VCaP (cell line): ENCODE measurements around the gene LHFPL6.

Source experiments
- H3K27ac ChIP-seq: fragments of 450-650 bp; 2 replicates; pipeline ENCODE4 v1.5.1; 2017
- TF ChIP-seq, protein P1 (sequence below): fragments of 450-650 bp; conservative IDR thresholded peaks from 2 replicates; pipeline ENCODE4 v1.5.1; 2017; ENCODE audit warnings: mild to moderate bottlenecking, moderate library complexity

LHFPL6 gene

DNA sequence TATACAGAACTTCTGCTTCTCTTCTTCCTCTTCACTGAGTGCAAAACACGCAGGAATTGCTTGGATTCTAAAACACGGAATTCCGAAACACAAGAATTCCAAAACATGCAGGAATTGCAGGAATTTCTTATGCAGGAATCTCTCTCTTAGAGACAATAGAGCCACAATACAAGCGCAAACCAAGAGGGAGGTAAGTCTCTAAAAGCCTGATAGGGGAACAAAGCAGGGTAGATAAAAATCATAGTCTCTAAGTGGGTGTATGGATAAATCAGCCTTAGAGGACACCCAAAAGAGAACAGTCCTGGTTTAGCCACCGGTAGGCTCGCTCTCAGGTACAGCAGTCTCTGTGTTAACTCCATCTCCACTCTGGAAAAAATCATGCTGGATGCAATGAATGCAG is 112.9 kb downstream of the LHFPL6 start:
- TF ChIP-seq, protein P1, sequence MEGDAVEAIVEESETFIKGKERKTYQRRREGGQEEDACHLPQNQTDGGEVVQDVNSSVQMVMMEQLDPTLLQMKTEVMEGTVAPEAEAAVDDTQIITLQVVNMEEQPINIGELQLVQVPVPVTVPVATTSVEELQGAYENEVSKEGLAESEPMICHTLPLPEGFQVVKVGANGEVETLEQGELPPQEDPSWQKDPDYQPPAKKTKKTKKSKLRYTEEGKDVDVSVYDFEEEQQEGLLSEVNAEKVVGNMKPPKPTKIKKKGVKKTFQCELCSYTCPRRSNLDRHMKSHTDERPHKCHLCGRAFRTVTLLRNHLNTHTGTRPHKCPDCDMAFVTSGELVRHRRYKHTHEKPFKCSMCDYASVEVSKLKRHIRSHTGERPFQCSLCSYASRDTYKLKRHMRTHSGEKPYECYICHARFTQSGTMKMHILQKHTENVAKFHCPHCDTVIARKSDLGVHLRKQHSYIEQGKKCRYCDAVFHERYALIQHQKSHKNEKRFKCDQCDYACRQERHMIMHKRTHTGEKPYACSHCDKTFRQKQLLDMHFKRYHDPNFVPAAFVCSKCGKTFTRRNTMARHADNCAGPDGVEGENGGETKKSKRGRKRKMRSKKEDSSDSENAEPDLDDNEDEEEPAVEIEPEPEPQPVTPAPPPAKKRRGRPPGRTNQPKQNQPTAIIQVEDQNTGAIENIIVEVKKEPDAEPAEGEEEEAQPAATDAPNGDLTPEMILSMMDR: no peak

DNA sequence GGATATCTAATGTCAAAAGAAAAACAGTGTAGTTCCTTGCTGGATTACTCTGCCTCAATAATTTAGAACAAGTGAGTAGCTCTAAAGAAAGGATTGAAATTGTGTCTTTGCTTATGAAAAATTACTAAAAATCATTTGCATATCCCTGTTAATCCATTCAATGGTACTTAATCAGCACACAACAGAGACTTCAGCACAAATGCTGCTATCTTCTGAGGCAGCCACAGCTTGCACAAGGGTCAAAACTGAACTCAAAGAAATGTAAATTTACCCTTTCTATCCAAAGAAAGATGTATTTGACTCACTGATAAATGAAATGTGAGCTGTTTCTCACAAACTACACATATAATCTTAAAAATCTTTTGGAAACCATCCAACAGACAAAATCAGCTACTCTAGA is 116.2 kb downstream of the LHFPL6 start:
- no peak overlapping the region for H3K27ac ChIP-seq
- TF ChIP-seq, protein P1: no peak

More for the DNA sequence above, 112.9 kb downstream of the LHFPL6 start:
- no peak overlapping the region for H3K27ac ChIP-seq

DNA sequence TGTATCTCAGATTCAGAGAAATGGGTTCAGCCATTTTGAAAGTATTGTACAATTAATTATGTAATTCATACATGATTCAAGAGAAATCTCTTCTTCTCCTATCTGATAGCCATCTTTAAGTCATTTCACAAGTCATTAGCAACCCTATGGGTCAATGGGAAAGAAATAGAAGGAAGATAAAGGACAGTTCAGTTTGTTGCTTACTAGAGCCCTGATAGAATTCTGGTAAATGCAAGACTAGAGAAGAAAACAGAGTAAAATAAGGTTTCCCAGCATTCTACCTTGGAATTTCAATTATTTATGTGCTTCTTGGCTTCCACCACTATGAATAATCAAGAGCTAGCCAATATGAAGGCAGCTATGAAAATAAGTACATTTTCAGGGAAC is 117.7 kb downstream of the LHFPL6 start:
- H3K27ac ChIP-seq: no peak overlapping the region
- TF ChIP-seq, protein P1: no peak

DNA sequence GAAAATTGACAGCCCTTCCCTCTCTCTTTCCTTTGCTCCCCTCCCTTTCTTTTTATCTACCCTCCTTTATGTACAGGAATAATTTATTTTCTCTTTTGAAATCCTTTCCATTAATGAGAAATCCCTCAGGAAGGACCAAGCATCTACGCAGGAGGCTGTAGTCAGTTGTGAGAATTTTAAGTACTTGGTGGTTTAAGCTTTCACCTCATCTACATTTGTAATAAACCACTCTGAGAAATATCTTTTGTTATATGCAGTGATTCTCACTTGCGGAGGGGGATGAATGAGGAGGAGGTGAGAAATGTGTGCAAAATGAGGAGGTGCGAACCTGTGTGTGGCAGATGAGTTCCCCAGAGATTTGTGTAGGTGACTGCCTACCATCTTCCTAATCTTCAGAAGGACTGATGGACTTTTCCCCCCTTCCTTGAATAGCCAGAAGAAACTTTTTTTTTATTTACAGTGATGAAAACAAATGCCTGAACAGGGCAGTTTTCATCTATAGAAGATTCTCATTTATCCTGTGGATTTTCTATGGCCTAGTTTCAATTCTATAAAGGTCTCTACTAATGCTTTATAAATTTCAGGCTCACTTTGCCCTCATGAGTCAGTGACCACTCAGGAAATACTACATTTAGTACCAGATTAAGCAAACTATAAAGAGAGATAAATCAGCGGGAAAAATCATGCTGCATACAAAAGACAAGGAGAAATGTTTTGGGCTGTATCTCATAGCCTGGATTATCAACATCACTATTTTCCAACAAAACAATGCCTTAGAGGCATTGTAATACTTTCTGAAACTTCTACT is 118.3 kb downstream of the LHFPL6 start:
- H3K27ac ChIP-seq: no peak overlapping the region
- TF ChIP-seq, protein P1: no peak

DNA sequence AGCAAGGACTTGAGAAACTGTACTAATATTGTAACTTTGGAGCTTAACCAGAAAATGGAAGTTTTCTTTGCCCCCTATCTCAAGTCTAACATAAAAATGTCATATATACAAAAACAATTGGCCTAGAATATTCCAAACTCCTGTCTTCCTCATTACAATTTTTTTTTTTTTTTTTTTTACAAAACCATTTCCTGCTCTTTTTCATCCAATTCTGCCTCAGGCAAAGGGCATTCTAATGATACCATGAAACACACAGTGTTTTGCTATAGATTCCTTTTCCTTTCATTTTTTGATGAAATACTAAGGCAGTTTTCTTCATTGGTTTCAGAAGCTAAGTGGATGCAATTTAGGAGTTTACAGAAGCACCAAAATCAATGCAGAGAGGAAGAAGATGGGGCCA is 119.7 kb downstream of the LHFPL6 start:
- TF ChIP-seq, protein P1: no peak
- no peak overlapping the region for H3K27ac ChIP-seq

DNA sequence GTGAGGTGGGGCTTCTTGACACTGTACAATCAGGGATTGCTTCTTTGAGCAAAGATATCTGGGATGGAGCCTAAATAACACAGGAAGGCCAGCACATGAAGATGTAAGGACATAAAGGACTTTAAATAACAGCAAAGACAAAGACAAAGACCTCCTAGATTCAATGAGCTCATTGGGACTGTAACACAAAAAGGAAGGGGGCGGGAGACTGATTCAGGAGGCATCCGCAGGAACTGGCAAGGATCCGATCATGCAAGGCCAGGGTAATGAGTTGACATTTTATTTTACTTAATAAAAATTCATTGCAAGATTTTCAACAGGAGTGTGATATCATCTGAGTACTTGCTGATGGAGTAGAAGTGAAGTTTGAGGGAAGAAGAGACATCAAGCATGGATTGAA is 121.5 kb downstream of the LHFPL6 start:
- H3K27ac ChIP-seq: no peak overlapping the region
- TF ChIP-seq, protein P1: no peak

DNA sequence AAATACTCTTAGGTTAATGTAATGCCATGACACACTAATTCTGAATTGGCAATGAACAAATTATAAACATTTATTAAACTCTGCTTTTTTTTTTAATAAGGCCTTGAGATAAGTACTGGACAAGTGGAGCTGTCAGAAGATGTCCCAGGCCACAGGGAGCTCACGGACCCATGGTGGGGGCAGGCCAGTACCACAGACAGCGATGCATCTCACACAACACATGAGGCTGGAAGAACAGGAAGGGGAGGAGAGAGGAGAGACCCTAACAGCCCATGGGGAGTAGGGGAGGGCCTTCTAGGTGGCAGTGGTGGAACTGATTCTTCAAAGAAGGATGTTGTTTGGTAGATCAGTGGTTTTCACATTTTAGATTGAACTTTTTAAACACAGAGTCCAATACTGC is 128.4 kb downstream of the LHFPL6 start:
- no peak overlapping the region for H3K27ac ChIP-seq
- TF ChIP-seq, protein P1: no peak
